ENCODE results near the gene FTO.
"Not testable (repeated sequence)": the region's sequence is repeated elsewhere in the genome, so short reads cannot be mapped to it uniquely, and the experiment has no call there.

The FTO gene

DNA sequence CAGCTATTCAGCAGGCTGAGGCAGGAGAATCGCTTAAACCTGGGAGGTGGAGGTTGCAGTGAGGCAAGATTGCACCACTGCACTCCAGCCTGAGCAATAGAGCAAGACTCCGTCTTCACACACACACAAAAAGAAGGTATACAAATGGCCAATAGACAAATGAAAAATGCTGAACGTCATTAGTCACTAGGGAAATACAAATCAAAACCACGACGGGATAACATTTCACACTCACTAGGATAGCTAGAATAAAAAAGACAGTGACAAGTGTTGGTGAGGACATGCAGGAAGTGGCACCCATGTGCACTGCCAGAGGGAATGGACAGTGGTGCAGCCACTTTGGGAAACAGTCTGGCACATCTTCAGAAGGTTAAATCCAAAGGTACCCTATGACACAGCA lies 172.9 kb downstream of the FTO start:
- no peak for TF ChIP-seq CTCF (IDR thresholded peaks at IDR 0.05; ENCODE audit: low read depth, low read length, missing control alignments)
- no peak overlapping the region for H3K4me3 ChIP-seq (ENCODE audit: low read depth, low read length)
- no peak for DNase-seq (ENCODE audit: low read depth)

DNA sequence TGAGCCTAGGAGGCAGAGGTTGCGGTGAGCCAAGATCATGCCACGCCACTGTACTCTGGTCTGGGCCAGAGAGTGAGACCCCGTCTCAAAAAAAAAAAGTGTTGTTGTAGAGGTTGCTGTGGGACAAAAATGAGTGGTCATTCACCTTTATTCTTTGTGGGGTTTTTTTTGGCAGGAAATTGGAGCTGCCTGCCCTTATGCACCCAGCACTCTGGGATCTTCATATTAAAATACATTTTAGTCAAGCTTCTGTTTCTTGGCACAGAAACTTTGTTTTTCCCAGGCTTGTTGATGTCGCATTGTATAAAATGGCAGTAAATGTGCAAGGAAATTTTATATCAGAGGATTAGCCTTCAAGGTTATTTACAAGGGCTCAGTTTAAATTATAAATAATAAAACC lies 174.3 kb downstream of the FTO start:
- no peak for TF ChIP-seq CTCF (IDR thresholded peaks at IDR 0.05; ENCODE audit: low read depth, low read length, missing control alignments)
- no peak for DNase-seq (ENCODE audit: low read depth)

GRCh38 chr16:53881371-53881770 lies 177.4 kb downstream of the FTO start:
- no peak overlapping the region for H3K4me3 ChIP-seq (ENCODE audit: low read depth, low read length)
- TF ChIP-seq CTCF (IDR thresholded peaks at IDR 0.05; ENCODE audit: low read depth, low read length, missing control alignments), result no peak
- DNase-seq (ENCODE audit: low read depth), result no peak

More for the DNA sequence above, 174.3 kb downstream of the FTO start:
- H3K4me3 ChIP-seq (ENCODE audit: low read depth, low read length), result no peak overlapping the region

DNA sequence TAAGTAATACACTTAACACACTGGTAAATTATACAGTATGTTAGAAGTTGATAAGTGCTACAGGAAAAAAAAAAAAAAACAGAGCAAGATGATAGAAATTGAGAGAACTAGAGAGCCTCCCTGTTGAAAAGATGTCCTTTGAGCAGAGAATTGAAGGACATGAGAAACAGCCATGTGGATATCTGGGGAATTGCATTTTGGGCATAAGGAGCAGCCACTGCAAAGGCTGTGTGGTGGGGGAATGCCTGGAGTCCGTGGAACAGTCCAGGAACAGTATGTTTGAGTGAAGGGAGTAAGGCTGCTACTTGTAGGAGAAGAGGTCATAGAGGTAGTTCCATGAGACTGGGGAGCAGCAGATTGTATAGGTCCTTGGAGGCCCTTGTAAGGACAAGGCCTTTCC lies 178.4 kb downstream of the FTO start:
- no peak for TF ChIP-seq CTCF (IDR thresholded peaks at IDR 0.05; ENCODE audit: low read depth, low read length, missing control alignments)
- H3K4me3 ChIP-seq (ENCODE audit: low read depth, low read length), result no peak overlapping the region
- no peak for DNase-seq (ENCODE audit: low read depth)

- no peak for DNase-seq (ENCODE audit: low read depth)
- H3K4me3 ChIP-seq (ENCODE audit: low read depth, low read length), result no peak overlapping the region
- no peak for TF ChIP-seq CTCF (IDR thresholded peaks at IDR 0.05; ENCODE audit: low read depth, low read length, missing control alignments)
Measured at GRCh38 chr16:53884748-53885147, 180.8 kb downstream of the FTO start.

GRCh38 chr16:53886482-53887378 lies 182.8 kb downstream of the FTO start:
- DNase-seq (ENCODE audit: low read depth), result no peak
- TF ChIP-seq CTCF (IDR thresholded peaks at IDR 0.05; ENCODE audit: low read depth, low read length, missing control alignments), result no peak
- H3K4me3 ChIP-seq (ENCODE audit: low read depth, low read length), result no peak overlapping the region

GRCh38 chr16:53888222-53888621 lies 184.3 kb downstream of the FTO start:
- no peak for DNase-seq (ENCODE audit: low read depth)
- TF ChIP-seq CTCF (IDR thresholded peaks at IDR 0.05; ENCODE audit: low read depth, low read length, missing control alignments), result no peak
- no peak overlapping the region for H3K4me3 ChIP-seq (ENCODE audit: low read depth, low read length)

DNA sequence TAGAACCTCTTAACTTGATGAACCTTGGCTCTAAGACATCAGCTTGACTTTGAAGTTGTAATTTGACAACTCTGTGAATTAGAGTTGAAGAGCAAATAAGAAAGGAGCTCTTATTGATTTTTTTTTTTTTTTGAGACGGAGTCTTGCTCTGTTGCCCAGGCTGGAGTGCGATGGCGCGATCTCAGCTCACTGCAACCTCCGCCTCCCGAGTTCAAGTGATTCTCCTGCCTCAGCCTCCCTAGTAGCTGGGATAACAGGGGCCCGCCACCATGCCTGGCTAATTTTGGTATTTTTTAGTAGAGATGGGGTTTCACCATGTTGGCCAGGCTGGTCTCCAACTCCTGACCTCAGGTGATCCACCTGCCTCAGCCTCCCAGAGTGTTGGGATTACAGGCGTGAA lies 186.9 kb downstream of the FTO start:
- not testable (repeated sequence) for DNase-seq (ENCODE audit: low read depth); H3K4me3 ChIP-seq (ENCODE audit: low read depth, low read length)
